PFSK-1 (cell line): Measurements from ENCODE around the gene AP1S1.

Experiments used
- POLR2AphosphoS5 ChIP-seq: IDR thresholded peaks from 2 replicates; pipeline ENCODE4 v1.6.1; 2012; ENCODE audit warnings: low read depth, mild to moderate bottlenecking, control low read depth, low read length, moderate library complexity
- TAF1 ChIP-seq: IDR thresholded peaks from 2 replicates; pipeline ENCODE4 v1.6.1; 2012; ENCODE audit warnings: low read length, control low read depth, borderline replicate concordance; ENCODE audit not compliant: insufficient read depth
- TF ChIP-seq, protein P1 (sequence below), 2 experiments: IDR thresholded peaks; 2 replicates each; pipeline versions ENCODE4 v1.6.1 to v1.8.0; 2011 to 2012; ENCODE audit warnings: low read depth in 2 of 2, low read length in 2 of 2, control low read depth in 1 of 2, inconsistent platforms in 1 of 2, mild to moderate bottlenecking in 1 of 2, moderate library complexity in 1 of 2; ENCODE audit not compliant: insufficient read depth in 1 of 2

DNA sequence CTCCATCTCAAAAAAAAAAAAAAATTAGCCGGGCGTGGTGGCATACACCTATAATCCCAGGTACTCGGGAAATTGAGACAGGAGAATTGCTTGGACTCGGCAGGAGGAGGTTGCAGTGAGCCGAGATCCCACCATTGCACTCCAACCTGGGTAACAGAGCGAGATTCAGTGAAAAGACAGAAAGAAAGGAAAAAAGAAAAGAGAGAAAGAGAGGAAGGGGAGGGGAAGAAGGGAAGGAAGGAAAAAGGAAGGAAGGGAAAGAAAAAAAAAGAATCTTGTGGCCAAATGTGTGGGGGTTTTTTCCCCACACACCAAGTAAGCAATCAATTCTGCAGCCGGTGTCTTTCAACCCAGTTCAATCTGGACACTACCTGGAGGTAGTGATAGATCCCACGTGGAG, 34.8 kb downstream of the AP1S1 start:
- no peak for TF ChIP-seq TAF1
- TF ChIP-seq, protein P1, sequence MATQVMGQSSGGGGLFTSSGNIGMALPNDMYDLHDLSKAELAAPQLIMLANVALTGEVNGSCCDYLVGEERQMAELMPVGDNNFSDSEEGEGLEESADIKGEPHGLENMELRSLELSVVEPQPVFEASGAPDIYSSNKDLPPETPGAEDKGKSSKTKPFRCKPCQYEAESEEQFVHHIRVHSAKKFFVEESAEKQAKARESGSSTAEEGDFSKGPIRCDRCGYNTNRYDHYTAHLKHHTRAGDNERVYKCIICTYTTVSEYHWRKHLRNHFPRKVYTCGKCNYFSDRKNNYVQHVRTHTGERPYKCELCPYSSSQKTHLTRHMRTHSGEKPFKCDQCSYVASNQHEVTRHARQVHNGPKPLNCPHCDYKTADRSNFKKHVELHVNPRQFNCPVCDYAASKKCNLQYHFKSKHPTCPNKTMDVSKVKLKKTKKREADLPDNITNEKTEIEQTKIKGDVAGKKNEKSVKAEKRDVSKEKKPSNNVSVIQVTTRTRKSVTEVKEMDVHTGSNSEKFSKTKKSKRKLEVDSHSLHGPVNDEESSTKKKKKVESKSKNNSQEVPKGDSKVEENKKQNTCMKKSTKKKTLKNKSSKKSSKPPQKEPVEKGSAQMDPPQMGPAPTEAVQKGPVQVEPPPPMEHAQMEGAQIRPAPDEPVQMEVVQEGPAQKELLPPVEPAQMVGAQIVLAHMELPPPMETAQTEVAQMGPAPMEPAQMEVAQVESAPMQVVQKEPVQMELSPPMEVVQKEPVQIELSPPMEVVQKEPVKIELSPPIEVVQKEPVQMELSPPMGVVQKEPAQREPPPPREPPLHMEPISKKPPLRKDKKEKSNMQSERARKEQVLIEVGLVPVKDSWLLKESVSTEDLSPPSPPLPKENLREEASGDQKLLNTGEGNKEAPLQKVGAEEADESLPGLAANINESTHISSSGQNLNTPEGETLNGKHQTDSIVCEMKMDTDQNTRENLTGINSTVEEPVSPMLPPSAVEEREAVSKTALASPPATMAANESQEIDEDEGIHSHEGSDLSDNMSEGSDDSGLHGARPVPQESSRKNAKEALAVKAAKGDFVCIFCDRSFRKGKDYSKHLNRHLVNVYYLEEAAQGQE (IDR thresholded peaks at IDR 0.05; ENCODE audit: insufficient read depth in 1 of 2, low read depth in 2 of 2, low read length in 2 of 2), result no peak
- TF ChIP-seq POLR2AphosphoS5, result no peak
